HL-60 (cell line): ENCODE measurements around the gene KIF26B.

ENCODE experiments used
- POLR2AphosphoS5 ChIP-seq: IDR thresholded peaks from 2 replicates; pipeline ENCODE4 v1.6.1; 2012; ENCODE audit warnings: low read depth
- TF ChIP-seq, protein P1 (sequence below): IDR thresholded peaks from one replicate; pipeline ENCODE4 v1.5.1; 2011; ENCODE audit warnings: low read length, control low read depth, inconsistent platforms; ENCODE audit not compliant: insufficient read depth

- TF ChIP-seq, protein P1, sequence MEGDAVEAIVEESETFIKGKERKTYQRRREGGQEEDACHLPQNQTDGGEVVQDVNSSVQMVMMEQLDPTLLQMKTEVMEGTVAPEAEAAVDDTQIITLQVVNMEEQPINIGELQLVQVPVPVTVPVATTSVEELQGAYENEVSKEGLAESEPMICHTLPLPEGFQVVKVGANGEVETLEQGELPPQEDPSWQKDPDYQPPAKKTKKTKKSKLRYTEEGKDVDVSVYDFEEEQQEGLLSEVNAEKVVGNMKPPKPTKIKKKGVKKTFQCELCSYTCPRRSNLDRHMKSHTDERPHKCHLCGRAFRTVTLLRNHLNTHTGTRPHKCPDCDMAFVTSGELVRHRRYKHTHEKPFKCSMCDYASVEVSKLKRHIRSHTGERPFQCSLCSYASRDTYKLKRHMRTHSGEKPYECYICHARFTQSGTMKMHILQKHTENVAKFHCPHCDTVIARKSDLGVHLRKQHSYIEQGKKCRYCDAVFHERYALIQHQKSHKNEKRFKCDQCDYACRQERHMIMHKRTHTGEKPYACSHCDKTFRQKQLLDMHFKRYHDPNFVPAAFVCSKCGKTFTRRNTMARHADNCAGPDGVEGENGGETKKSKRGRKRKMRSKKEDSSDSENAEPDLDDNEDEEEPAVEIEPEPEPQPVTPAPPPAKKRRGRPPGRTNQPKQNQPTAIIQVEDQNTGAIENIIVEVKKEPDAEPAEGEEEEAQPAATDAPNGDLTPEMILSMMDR = no peak
- no peak for TF ChIP-seq POLR2AphosphoS5
These were observed 307.4 kb downstream of the KIF26B start for GRCh38 chr1:245462161-245462560.
